Spleen (tissue), 11 donors: ENCODE measurements around the gene DLX3. TPM values are rescaled to one million over a fixed set of nuclear protein-coding genes. Genes with fewer than 3 reads are reported as not detected.

Experiments
- DNase-seq: peaks from one replicate; pipeline ENCODE4 v3.0.0-alpha.2; 2020
- H3K27ac ChIP-seq, 8 donors: fragments of 200-600 bp; sonication (generic) in 7 of 8; 1 replicate in 4 of 8; 2 replicates in 4 of 8; pipeline versions ENCODE4 v1.5.0 to v1.8.0; 2016 to 2021; ENCODE audit warnings: inconsistent platforms in 4 of 8, mild to moderate bottlenecking in 4 of 8, moderate library complexity in 1 of 8
- H3K27me3 ChIP-seq, 7 donors: fragments of 200-600 bp; sonication (generic) in 6 of 7; replicated peaks in 1 of 7; 1 replicate in 4 of 7; 2 replicates in 3 of 7; pipeline versions ENCODE4 v1.5.0 to v1.8.0; 2016 to 2021; ENCODE audit warnings: inconsistent platforms in 3 of 7, mild to moderate bottlenecking in 1 of 7
- H3K36me3 ChIP-seq, 6 donors: fragments of 200-600 bp; sonication (generic) in 5 of 6; 1 replicate in 4 of 6; 2 replicates in 2 of 6; pipeline versions ENCODE4 v1.5.0 to v1.8.0; 2016 to 2021; ENCODE audit warnings: inconsistent platforms in 2 of 6
- H3K4me1 ChIP-seq, 6 donors: fragments of 200-600 bp; sonication (generic) in 5 of 6; 1 replicate in 3 of 6; 2 replicates in 3 of 6; pipeline versions ENCODE4 v1.5.0 to v1.8.0; 2016 to 2021; ENCODE audit warnings: inconsistent platforms in 3 of 6
- H3K4me3 ChIP-seq, 8 donors: fragments of 200-600 bp; sonication (generic) in 7 of 8; 1 replicate in 4 of 8; 2 replicates in 4 of 8; pipeline versions ENCODE4 v1.5.0 to v1.8.0; 2016 to 2021; ENCODE audit warnings: inconsistent platforms in 4 of 8, mild to moderate bottlenecking in 4 of 8, moderate library complexity in 2 of 8
- H3K9me3 ChIP-seq, 8 donors: fragments of 200-600 bp; sonication (generic) in 7 of 8; 1 replicate in 4 of 8; 2 replicates in 4 of 8; pipeline versions ENCODE4 v1.5.0 to v1.8.0; 2016 to 2021; ENCODE audit warnings: inconsistent platforms in 4 of 8
- POLR2A ChIP-seq, 3 donors: fragments of 450-650 bp; IDR thresholded peaks; one replicate each; pipeline ENCODE4 v1.5.1; 2017; ENCODE audit warnings: antibody characterized with exemption in 3 of 3, mild to moderate bottlenecking in 1 of 3
- POLR2AphosphoS5 ChIP-seq, 3 donors: sonication (generic); formaldehyde crosslinking; IDR thresholded peaks; one replicate each; pipeline ENCODE4 v1.5.1; 2017; ENCODE audit warnings: antibody characterized with exemption in 3 of 3
- WGBS, 5 donors: extraction: QIAGEN DNeasy Blood & Tissue Kit in 3 of 5; methylation state at CpG; one replicate each; pipeline versions ENCODE4 v1.1.5 to v1.1.7; 2013 to 2018; 5-methylcytosine and 5-hydroxymethylcytosine counted together
- intact Hi-C: fragments of 100-400 bp; cut with DNase I; formaldehyde crosslinking; loops from one replicate; pipeline ENCODE4 v1.15.0; 2023; ENCODE audit warnings: low total_unique reads
- polyA plus RNA-seq, 3 donors: library from polyadenylated mRNA; stranded (reverse); fragments of 200-250 nt; gene quantifications; one replicate each; pipeline ENCODE4 v1.2.1, GENCODE V29; 2013
- total RNA-seq, 7 donors: library from RNA; depleted of rRNA in 3 of 7; stranded (reverse); fragments of >200 nt in 3 of 7; fragmentation: NEBNext Ultra II Directional in 4 of 7; extraction: Animal tissue kit (Norgen Biotek cat#: 25700) in 4 of 7; gene quantifications; one replicate each; pipeline versions ENCODE4 v1.1.0 to v1.2.1, GENCODE V29; 2016 to 2021
- TF ChIP-seq, protein P1 (sequence below), 11 experiments: fragments of 200-600 bp in 7 of 11; fragments of 450-650 bp in 4 of 11; sonication (generic) in 4 of 11; IDR thresholded peaks in 8 of 11; conservative IDR thresholded peaks in 3 of 11; 1 replicate in 7 of 11; 2 replicates in 4 of 11; pipeline versions ENCODE4 v1.4.0 to v1.8.0; 2016 to 2021; ENCODE audit warnings: antibody characterized with exemption in 11 of 11, inconsistent platforms in 4 of 11, mild to moderate bottlenecking in 1 of 11
- donor health status: healthy with polysubstance abuse.
- donor health status: DM: no; HTN: no; CAD: no; lungs with moderate emphysema.
- donor health status: DM: no; HTN: no; CAD: no.
- donor health status: Bipolar disorder and iron deficiency.
- donor health status: healthy.
- donor health status: DM: no; HTN: no; CAD: no.
- donor health status: DM: yes; HTN: yes; CAD: no.

Gene DLX3
- total and polyA plus RNA-seq, 10 donors, result 0.02 TPM; not detected in 9

DNA sequence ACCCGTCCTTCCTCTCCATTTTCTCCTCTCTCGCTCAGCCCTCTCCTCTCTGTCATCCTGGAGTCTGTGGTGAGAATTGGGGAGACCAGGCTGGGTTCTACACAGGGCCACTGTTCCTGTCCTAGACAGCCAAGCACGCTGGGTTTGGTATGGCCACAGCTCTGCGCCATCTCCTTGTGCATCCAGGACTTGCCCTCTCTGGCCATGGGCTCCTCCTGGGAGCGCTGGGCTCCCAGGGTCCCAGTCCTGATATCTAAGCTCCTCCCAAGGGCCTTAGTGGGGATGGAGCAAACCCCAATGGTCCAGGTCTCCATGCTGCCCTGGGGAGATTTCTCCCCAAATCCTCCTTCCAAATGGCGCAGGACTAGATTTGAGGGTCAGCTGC is 33.7 kb upstream of the DLX3 start:
- Histone ChIP-seq H3K27ac (no peak overlapping the region), H3K9me3 (no peaks in the 10 kb centered on the region), H3K27me3 (peaks cover 0 to 38% (median 15%) of the 10 kb centered on the region in 7 donors), H3K4me1 (peaks cover 6 to 20% (median 12%) of the 10 kb centered on the region in 6 donors), H3K36me3 (no peaks in the 10 kb centered on the region), H3K4me3 (no peak overlapping the region)
- intact Hi-C loops, result no loop called here
- WGBS, 5 donors, result 65 to 74% (median 72%) methylated on average over 5 to 6 of the region's 6 CpGs
- TF ChIP-seq POLR2A (IDR thresholded peaks at IDR 0.05) (no peak), POLR2AphosphoS5 (IDR thresholded peaks at IDR 0.05) (no peak)
- TF ChIP-seq, protein P1, sequence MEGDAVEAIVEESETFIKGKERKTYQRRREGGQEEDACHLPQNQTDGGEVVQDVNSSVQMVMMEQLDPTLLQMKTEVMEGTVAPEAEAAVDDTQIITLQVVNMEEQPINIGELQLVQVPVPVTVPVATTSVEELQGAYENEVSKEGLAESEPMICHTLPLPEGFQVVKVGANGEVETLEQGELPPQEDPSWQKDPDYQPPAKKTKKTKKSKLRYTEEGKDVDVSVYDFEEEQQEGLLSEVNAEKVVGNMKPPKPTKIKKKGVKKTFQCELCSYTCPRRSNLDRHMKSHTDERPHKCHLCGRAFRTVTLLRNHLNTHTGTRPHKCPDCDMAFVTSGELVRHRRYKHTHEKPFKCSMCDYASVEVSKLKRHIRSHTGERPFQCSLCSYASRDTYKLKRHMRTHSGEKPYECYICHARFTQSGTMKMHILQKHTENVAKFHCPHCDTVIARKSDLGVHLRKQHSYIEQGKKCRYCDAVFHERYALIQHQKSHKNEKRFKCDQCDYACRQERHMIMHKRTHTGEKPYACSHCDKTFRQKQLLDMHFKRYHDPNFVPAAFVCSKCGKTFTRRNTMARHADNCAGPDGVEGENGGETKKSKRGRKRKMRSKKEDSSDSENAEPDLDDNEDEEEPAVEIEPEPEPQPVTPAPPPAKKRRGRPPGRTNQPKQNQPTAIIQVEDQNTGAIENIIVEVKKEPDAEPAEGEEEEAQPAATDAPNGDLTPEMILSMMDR (IDR thresholded peaks at IDR 0.05 in 8 of 11, conservative IDR thresholded peaks at IDR 0.05 in 3 of 11), result no peak
- no peak for DNase-seq

DNA sequence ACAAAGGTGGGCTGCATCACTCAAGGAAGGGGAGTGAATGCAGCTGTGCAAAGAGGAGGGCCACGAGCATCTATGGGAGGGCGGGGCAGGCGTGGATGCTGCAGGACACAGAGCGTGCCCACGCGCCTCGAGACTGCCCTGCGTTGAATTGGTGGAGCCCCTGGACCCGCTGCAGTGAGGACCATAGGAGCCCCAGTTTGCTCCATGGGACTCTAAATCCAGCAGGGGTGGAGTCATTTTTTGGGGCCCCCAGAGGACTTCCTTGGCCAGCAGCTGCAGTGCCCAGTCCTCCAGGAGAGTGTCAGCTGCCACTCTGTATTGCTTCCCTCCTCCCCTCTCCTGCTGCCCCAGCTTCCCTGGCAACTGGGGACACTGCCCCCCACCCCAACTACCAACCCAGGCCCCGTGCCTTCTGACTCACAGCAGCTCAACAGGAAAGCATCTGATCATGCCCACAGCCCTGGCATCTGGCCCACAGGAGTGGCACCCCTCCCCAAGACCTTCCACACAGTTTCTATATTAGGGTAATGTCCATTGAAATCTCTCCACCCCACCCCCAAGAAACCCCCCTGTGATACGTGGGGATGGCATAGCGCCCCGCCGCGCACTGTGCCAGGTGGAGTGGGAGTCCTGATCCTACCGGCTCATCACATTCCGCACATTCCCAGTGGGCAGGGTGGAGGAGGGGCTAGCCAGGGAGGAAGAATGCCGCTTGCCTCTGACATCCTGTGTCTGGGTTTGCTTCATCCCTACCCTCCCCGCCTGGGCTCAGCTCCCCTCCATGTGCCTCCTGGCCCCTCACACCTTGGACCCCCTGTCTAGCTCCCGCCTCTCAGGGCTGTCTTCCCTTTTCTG is 33.1 kb upstream of the DLX3 start:
- peak overlapping the region in 1 of 8 donors; percentile 62 for H3K27ac ChIP-seq
- peaks cover 6 to 20% (median 12%) of the 10 kb centered on the region in 6 donors for H3K4me1 ChIP-seq
- no peak overlapping the region for H3K4me3 ChIP-seq
- H3K36me3 ChIP-seq, result no peaks in the 10 kb centered on the region
- no peak for DNase-seq
- peaks cover 0 to 38% (median 15%) of the 10 kb centered on the region in 7 donors for H3K27me3 ChIP-seq
- WGBS, 5 donors, result 46 to 59% (median 52%) methylated on average over 15 to 20 of the region's 20 CpGs
- TF ChIP-seq, protein P1 (IDR thresholded peaks at IDR 0.05 in 8 of 11, conservative IDR thresholded peaks at IDR 0.05 in 3 of 11), result no peak
- no peak for TF ChIP-seq POLR2A (IDR thresholded peaks at IDR 0.05)
- TF ChIP-seq POLR2AphosphoS5 (IDR thresholded peaks at IDR 0.05), result no peak
- H3K9me3 ChIP-seq, result no peaks in the 10 kb centered on the region
- intact Hi-C loops, result loop anchor here (2.0 kb wide), 1 partner anchor 59 kb away; no protein-coding TSS in a partner anchor

DNA sequence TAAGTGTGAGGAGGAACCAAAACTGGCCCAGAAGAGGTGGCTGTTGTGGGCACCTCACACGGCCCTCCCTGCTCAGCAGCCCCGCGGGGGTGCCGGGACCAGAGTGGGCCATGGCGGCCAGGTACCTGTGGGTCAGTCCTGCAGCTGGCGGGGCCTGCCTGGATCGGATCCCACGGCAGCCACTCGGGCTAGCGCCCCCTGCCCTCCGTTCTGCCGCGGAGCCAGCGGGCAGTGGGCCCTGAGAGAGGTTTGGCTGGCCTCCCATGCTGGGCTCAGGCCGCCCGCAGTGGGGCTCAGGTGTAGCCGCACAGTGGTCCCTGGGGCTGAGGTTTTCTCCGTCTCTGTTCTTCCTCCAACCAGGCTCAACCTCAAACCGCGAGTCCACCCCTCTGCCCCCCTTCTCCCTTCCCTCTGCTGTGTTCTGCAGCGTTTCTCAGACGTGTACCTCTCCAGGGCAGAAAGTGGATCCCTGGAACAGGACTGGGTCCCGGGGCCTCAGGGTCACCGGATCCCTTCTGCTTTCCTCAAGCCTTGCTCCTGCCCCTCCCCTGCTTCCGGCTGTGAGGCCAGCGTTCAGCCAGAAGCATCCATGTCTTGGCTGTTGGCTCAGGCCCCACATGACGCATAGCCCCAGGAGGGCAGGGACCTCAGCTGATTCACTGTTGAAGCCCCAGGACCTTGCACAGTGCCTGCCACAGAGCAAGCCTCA is 32.3 kb upstream of the DLX3 start:
- intact Hi-C loops, result loop anchor here (2.0 kb wide), 1 partner anchor 59 kb away; no protein-coding TSS in a partner anchor
- H3K27ac ChIP-seq, result peak overlapping the region in 5 of 8 donors; percentile 39 to 62 (median 50)
- WGBS, 5 donors, result 3 to 5% (median 4%) methylated on average over 10 to 27 of the region's 27 CpGs

More for the DNA sequence above, 32.3 kb upstream of the DLX3 start:
- peak overlapping the region in 4 of 8 donors; percentile 9 to 53 (median 16) for H3K4me3 ChIP-seq
- peaks cover 6 to 26% (median 12%) of the 10 kb centered on the region in 6 donors for H3K4me1 ChIP-seq
- TF ChIP-seq, protein P1 (IDR thresholded peaks at IDR 0.05 in 8 of 11, conservative IDR thresholded peaks at IDR 0.05 in 3 of 11), result peak in 2 of 11 experiments; percentile 35
- TF ChIP-seq POLR2A (IDR thresholded peaks at IDR 0.05), result no peak
- TF ChIP-seq POLR2AphosphoS5 (IDR thresholded peaks at IDR 0.05), result peak; percentile 39 to 53 (median 49)
- DNase-seq, result no peak
- H3K36me3 ChIP-seq, result no peaks in the 10 kb centered on the region
- peaks cover 0 to 37% (median 15%) of the 10 kb centered on the region in 7 donors for H3K27me3 ChIP-seq
- H3K9me3 ChIP-seq, result no peaks in the 10 kb centered on the region
